Upper lobe of left lung (tissue), 4 donors: Measurements from ENCODE around the gene B4GALNT3.

Source experiments
- EP300 ChIP-seq, 4 donors: sonication (generic); formaldehyde crosslinking; IDR thresholded peaks; one replicate each; pipeline ENCODE4 v1.5.1; 2017; ENCODE audit warnings: antibody characterized with exemption in 4 of 4, control low read depth in 2 of 4
- POLR2A ChIP-seq, 4 donors: fragments of 450-650 bp; IDR thresholded peaks; one replicate each; pipeline ENCODE4 v1.5.1; 2016 to 2017; ENCODE audit warnings: antibody characterized with exemption in 4 of 4, mild to moderate bottlenecking in 2 of 4
- POLR2AphosphoS5 ChIP-seq, 2 donors: sonication (generic); formaldehyde crosslinking; IDR thresholded peaks; one replicate each; pipeline ENCODE4 v1.5.1; 2017; ENCODE audit warnings: antibody characterized with exemption in 2 of 2
- TF ChIP-seq, protein P1 (sequence below), 6 experiments: fragments of 450-650 bp in 4 of 6; fragments of 200-600 bp in 2 of 6; sonication (generic) in 2 of 6; IDR thresholded peaks; one replicate each; pipeline ENCODE4 v1.5.1; 2016 to 2019; ENCODE audit warnings: antibody characterized with exemption in 6 of 6

DNA sequence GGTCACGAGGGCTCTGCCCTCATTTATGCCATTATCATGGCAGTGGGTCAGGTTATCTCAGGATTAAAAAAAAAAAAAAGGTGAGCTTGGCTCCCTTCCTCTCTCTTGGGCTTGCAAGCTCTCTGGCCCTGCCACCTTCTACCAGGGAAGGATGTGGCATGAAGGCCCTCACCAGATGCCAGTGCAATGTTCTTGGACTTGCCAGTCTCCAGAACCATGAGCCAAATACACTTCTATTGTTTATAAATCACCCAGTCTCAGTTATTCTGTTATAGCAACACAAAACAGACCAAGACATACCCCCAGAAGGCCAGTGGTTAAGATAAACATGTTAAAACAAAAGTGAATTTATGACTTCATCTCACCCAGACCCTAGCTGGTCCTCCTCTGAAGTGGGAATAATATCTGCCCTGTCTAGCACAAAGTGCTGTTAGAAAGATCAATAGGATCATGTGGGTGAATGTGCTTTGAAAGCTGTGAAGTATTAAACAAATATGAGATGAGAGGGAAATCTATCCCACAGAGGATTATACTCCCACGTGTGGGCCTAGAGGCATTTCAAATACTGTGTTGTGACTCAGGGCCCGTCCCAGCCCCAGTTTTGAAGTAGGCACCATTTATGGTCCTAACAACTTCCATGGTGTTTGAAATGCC is 114.9 kb downstream of the B4GALNT3 start:
- TF ChIP-seq, protein P1, sequence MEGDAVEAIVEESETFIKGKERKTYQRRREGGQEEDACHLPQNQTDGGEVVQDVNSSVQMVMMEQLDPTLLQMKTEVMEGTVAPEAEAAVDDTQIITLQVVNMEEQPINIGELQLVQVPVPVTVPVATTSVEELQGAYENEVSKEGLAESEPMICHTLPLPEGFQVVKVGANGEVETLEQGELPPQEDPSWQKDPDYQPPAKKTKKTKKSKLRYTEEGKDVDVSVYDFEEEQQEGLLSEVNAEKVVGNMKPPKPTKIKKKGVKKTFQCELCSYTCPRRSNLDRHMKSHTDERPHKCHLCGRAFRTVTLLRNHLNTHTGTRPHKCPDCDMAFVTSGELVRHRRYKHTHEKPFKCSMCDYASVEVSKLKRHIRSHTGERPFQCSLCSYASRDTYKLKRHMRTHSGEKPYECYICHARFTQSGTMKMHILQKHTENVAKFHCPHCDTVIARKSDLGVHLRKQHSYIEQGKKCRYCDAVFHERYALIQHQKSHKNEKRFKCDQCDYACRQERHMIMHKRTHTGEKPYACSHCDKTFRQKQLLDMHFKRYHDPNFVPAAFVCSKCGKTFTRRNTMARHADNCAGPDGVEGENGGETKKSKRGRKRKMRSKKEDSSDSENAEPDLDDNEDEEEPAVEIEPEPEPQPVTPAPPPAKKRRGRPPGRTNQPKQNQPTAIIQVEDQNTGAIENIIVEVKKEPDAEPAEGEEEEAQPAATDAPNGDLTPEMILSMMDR (IDR thresholded peaks at IDR 0.05), result no peak
- TF ChIP-seq POLR2A (IDR thresholded peaks at IDR 0.05) (no peak), EP300 (IDR thresholded peaks at IDR 0.05) (no peak), POLR2AphosphoS5 (IDR thresholded peaks at IDR 0.05) (no peak)
